ENCODE measurements around the gene CCDC14.

DNA sequence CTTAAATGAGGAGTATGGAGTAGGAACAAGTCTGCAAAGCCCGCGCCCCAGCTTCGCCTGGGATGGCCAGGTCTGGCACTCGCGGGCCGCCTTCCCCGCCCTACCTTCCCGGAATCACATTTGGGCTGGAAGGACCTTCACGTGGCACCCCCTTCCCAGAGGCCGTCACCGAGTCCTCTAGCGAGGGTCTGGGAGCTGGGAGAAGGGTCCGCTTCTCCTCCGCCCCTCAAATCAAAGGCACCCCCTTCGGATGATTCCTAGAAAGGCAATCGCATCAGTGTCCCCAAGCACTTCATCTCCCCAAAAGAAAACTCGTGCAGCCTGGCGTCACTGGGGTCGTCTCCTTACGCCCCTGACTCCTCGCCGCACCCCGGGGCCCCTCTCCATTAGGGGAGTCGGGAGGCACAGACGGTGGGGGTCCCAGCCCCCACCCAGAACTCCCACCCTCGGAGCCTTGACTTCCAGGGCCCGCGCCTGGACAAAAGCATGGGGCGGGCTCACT is 77.3 kb downstream of the CCDC14 start:
- TF ChIP-seq CTCF (IDR thresholded peaks at IDR 0.05; ENCODE audit: insufficient read depth, low read length) (no peak), REST (IDR thresholded peaks at IDR 0.05; ENCODE audit: insufficient replicate concordance, low read depth) (no peak), GABPA (IDR thresholded peaks at IDR 0.05; ENCODE audit: low read depth) (no peak), SPI1 (IDR thresholded peaks at IDR 0.05; ENCODE audit: borderline replicate concordance, low read depth) (no peak), POLR2AphosphoS5 (IDR thresholded peaks at IDR 0.05; ENCODE audit: low read depth) (no peak)
